Testis (tissue), 2 donors: ENCODE data around the gene RIC1.

ENCODE experiments used
- CTCF ChIP-seq, 3 experiments: fragments of 450-650 bp in 2 of 3; fragments of 200-600 bp in 1 of 3; sonication (generic) in 1 of 3; IDR thresholded peaks; one replicate each; pipeline ENCODE4 v1.5.1; 2016 to 2019; ENCODE audit warnings: antibody characterized with exemption in 3 of 3, mild to moderate bottlenecking in 2 of 3, moderate library complexity in 1 of 3
- POLR2A ChIP-seq: fragments of 450-650 bp; IDR thresholded peaks from one replicate; pipeline ENCODE4 v1.6.1; 2017; ENCODE audit warnings: antibody characterized with exemption, mild to moderate bottlenecking, moderate library complexity

GRCh38 chr9:5632540-5632939 is 3.6 kb downstream of the RIC1 start:
- no peak for TF ChIP-seq CTCF (IDR thresholded peaks at IDR 0.05)
- no peak for TF ChIP-seq POLR2A
